ENCODE measurements around the gene ATP6V0A4.

- TF ChIP-seq SIN3A (IDR thresholded peaks at IDR 0.05; ENCODE audit: borderline replicate concordance, insufficient read depth, low read length) (no peak), POLR2AphosphoS5 (IDR thresholded peaks at IDR 0.05; ENCODE audit: low read depth, low read length) (no peak), TAF1 (IDR thresholded peaks at IDR 0.05; ENCODE audit: borderline replicate concordance, insufficient read depth, low read length) (no peak)
- TF ChIP-seq, protein P1, sequence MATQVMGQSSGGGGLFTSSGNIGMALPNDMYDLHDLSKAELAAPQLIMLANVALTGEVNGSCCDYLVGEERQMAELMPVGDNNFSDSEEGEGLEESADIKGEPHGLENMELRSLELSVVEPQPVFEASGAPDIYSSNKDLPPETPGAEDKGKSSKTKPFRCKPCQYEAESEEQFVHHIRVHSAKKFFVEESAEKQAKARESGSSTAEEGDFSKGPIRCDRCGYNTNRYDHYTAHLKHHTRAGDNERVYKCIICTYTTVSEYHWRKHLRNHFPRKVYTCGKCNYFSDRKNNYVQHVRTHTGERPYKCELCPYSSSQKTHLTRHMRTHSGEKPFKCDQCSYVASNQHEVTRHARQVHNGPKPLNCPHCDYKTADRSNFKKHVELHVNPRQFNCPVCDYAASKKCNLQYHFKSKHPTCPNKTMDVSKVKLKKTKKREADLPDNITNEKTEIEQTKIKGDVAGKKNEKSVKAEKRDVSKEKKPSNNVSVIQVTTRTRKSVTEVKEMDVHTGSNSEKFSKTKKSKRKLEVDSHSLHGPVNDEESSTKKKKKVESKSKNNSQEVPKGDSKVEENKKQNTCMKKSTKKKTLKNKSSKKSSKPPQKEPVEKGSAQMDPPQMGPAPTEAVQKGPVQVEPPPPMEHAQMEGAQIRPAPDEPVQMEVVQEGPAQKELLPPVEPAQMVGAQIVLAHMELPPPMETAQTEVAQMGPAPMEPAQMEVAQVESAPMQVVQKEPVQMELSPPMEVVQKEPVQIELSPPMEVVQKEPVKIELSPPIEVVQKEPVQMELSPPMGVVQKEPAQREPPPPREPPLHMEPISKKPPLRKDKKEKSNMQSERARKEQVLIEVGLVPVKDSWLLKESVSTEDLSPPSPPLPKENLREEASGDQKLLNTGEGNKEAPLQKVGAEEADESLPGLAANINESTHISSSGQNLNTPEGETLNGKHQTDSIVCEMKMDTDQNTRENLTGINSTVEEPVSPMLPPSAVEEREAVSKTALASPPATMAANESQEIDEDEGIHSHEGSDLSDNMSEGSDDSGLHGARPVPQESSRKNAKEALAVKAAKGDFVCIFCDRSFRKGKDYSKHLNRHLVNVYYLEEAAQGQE (IDR thresholded peaks at IDR 0.05; ENCODE audit: insufficient read depth in 1 of 2, low read depth in 2 of 2, low read length in 2 of 2), result no peak
Measured at GRCh38 chr7:138828302-138828701, 30.3 kb upstream of the ATP6V0A4 start.
